H1 (cell line): ENCODE measurements around the gene IQCE. TPM values are rescaled to one million over a fixed set of nuclear protein-coding genes. Genes with fewer than 3 reads are reported as not detected.

Experiments used
- CBX5 ChIP-seq: fragments of 300-800, 300-1000 bp; sonication (generic); IDR thresholded peaks from 2 replicates; pipeline ENCODE4 v1.7.1; 2016; ENCODE audit warnings: antibody characterized with exemption, low read length, low read depth
- CHD1 ChIP-seq: IDR thresholded peaks from 2 replicates; pipeline ENCODE4 v1.6.1; 2012; ENCODE audit warnings: low read depth, low read length, improper control_type of control experiment
- JUN ChIP-seq: IDR thresholded peaks from 2 replicates; pipeline ENCODE4 v1.6.1; 2011; ENCODE audit warnings: low read depth, mild to moderate bottlenecking, improper control_type of control experiment, low read length
- JUND ChIP-seq: IDR thresholded peaks from 2 replicates; pipeline ENCODE4 v1.6.1; 2011; ENCODE audit warnings: mild to moderate bottlenecking, improper control_type of control experiment, low read length
- RAD21 ChIP-seq, 2 experiments: IDR thresholded peaks in 1 of 2; conservative IDR thresholded peaks in 1 of 2; 2 replicates each; pipeline ENCODE4 v1.6.1; 2011; ENCODE audit warnings: low read depth in 2 of 2, low read length in 2 of 2, improper control_type of control experiment in 1 of 2, inconsistent platforms in 1 of 2, mild to moderate bottlenecking in 1 of 2, moderate library complexity in 1 of 2
- TAF7 ChIP-seq: optimal IDR thresholded peaks from 2 replicates; pipeline ENCODE3; 2011; ENCODE audit warnings: low read depth, mild to moderate bottlenecking, inconsistent platforms, low read length, moderate library complexity, borderline replicate concordance
- TEAD4 ChIP-seq: IDR thresholded peaks from 2 replicates; pipeline ENCODE4 v1.6.1; 2012; ENCODE audit warnings: low read depth, low read length, inconsistent platforms, mixed read lengths
- polyA plus RNA-seq, 7 experiments: library from polyadenylated mRNA; depleted of rRNA in 3 of 7; stranded (reverse) in 5 of 7; unstranded in 2 of 7; fragments of >200 nt in 5 of 7; fragments of 200-250 nt in 2 of 7; gene quantifications; 1 replicate in 5 of 7; 2 replicates in 1 of 7; 4 replicates in 1 of 7; pipeline versions ENCODE4 v1.2.1 to v1.2.3, GENCODE V29; 2011 to 2013; ENCODE audit warnings: missing spikeins in 2 of 7, mixed read lengths in 2 of 7
- total RNA-seq: library from RNA; stranded (reverse); fragmentation: NEBNext Ultra II Directional; extraction: Animal tissue kit (Norgen Biotek cat#: 25700); gene quantifications from 2 replicates; pipeline ENCODE4 v1.2.1, GENCODE V29; 2021
- TF ChIP-seq, protein P1 (sequence below): IDR thresholded peaks from 2 replicates; pipeline ENCODE4 v1.6.1; 2011; ENCODE audit warnings: low read length, improper control_type of control experiment

The IQCE gene
- total and polyA plus RNA-seq, 2 of the 8 experiments (the other 6 are each of a cell fraction or from before 2014, with no cell fraction given) = 2.2 to 4.9 TPM

DNA sequence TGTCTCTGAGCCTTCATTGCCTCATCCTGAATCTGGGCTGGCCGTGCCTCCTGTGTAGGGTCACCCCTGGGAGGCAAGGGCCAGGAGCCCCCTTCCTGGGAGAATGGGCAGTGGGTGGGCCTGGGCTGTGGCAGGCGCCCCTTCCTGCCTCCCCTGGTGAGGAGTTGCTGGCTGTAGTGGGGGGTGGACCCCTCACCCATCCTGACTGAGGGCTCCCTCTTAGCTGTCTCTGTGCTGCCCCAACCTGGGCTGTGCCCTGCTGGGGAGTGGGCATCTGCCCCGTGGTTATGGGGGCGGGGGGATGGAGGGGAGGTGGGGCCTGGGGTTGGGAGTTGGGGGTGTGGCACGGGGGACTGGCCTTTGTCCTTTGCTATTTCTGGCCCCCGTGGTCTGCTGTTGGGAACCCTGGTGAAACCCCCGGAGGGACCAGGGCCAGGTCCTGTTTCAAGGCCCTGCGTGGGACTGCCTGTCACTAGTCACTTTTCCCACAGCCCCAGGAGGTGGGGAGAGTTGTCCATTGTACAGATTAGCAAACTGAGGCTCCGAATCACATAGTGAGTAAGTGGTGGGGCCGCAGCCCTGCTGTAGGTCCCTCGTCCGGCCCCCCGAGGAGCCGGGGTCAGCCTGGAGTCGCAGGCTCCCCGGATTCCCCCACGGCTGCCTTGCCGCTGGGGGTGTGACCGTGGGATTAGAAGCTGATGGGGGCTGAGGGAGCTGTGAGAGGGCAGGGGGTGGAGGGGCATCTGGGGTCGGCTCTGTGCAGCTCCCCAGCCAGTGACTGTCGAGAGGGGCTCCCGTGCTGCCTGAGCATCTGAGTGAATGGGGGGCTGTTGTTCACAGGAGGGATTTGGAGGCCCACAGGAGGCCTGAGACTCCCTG is 75.7 kb downstream of the IQCE start (continued):
- TF ChIP-seq, protein P1, sequence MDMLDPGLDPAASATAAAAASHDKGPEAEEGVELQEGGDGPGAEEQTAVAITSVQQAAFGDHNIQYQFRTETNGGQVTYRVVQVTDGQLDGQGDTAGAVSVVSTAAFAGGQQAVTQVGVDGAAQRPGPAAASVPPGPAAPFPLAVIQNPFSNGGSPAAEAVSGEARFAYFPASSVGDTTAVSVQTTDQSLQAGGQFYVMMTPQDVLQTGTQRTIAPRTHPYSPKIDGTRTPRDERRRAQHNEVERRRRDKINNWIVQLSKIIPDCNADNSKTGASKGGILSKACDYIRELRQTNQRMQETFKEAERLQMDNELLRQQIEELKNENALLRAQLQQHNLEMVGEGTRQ = no peak
- no peak for TF ChIP-seq TAF7
- no peak for TF ChIP-seq CHD1
- no peak for TF ChIP-seq RAD21 (IDR thresholded peaks at IDR 0.05 in 1 of 2, conservative IDR thresholded peaks at IDR 0.05 in 1 of 2; ENCODE audit: low read depth in 2 of 2, low read length in 2 of 2)
- no peak for TF ChIP-seq JUN
- TF ChIP-seq TEAD4 = no peak
- no peak for TF ChIP-seq JUND
- TF ChIP-seq CBX5 = no peak
- TF ChIP-seq, all 59 proteins: peak for 0
